CD4-positive, alpha-beta T cell treated with Interleukin-15 for 4 hours (primary cell): ENCODE measurements around the gene PLEK2.
"Not testable (repeated sequence)": the region's sequence is repeated elsewhere in the genome, so short reads cannot be mapped to it uniquely, and the experiment has no call there.

Experiments used
- DNase-seq: peaks from one replicate; pipeline ENCODE4 v3.0.0-alpha.2; 2020; ENCODE audit warnings: low spot score

Gene PLEK2

DNA sequence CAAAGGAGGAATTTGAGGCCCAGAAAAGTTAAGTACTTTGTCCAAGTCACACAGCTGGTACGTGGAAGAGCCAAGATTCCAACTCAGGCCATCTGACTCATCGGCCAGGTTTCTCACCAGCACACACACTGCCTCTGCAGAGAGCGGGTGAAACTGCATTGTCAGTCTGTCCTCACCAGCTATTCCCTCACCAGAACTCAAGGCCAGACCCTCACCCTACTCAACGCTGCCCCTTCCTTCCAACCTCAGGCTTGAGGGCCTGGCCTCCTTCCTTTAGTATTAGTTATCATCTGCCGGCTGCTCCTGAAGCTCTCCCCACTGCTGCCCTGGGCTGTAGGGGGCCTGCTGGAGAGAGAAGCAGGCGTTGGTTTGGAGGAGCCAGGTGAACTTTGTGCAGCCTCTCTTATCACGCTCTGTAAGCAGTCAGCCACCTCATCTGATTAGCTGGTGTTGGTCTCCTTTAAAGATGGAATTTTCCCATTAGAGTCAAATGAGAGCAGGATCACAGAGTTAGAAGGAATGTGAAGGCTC lies 16.6 kb upstream of the PLEK2 start:
- DNase-seq, result no peak

DNA sequence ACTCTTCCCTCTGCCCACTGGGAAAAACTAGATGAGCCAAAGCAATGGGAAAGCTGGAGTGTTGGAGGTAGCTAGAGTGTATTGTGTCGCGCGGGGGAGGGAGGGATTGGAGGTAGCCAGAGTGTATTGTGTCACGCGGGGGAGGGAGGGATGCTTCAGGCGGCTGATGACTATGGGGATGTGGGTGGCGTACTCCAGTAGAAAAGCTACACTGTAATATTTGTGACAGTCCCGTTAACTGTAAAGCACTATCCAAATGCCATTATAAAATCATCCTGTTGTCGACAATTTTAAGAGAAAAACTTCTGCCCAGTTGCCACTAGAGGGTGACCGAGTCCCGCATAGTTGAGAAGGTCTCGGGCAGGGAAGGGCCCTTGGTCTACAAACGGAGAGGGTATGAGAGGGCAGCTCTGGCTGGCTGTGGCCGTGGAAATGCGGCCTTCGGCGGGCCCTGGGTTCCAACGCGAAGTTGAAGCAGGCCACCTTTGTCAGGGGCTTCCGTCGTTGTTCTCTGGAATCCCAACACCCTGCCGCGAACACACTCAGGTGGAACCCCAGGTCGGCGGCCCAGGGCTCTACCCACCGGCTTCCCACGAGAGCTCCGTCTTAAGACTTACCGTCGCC lies 15.1 kb upstream of the PLEK2 start:
- DNase-seq, result peak; percentile 76

DNA sequence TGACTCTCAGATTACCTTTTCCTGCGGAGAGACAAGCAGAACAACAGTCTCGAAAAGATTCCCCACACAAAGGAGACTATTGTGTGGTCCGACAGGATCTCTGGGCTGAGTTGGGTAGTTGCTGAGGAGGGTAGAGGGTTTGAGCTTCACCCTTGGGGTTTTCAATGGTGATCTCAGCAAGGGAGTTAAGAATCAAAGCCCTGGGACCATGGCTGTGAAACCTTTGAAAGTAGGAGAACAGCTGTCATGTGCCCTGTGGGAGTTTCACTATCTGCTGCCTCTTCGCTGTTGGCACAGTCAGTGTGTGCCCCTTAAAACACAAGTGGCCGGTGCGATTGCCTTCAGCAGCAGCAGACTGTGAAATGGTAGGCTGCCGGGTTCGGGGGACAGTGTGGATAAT lies 14.2 kb upstream of the PLEK2 start:
- no peak for DNase-seq

DNA sequence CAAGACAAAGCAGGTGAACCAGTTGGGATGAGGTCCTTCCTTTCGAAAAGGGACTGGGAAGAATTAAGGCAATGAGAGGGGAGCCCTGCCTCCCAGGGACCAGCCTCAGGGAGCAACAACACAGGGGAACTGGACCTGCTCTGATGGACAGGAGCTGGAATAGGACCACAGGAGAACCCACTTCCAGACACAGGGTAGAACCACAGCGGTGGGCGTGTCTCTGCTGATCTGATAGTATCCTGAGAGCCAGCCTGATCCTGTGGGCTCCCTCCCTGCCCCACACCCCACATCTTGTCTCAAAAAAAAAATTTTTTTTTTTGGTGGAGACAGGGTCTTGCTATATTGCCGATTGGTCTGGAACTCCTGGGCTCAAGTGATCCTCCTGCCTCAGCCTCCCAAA lies 13.6 kb upstream of the PLEK2 start:
- DNase-seq, result no peak

DNA sequence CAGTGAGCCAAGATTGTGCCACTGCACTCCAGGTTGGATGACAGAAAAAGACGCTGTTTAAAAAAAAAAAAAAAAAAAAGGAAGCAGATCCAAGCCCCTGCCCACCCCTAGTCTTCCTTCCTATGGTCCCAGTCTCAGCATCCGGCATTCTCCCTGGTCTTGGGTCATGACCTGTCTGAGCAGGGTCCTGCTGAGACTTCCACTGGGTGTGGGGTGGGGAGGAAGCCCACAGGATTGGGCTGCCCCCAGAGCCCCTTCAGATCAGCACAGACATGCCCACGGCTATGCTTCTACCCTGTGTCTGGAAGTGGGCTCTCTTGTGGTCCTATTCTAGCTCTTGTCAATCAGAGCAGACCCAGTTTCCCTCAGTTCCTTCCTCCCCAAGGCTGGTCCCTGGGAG lies 12.6 kb upstream of the PLEK2 start:
- no peak for DNase-seq

DNA sequence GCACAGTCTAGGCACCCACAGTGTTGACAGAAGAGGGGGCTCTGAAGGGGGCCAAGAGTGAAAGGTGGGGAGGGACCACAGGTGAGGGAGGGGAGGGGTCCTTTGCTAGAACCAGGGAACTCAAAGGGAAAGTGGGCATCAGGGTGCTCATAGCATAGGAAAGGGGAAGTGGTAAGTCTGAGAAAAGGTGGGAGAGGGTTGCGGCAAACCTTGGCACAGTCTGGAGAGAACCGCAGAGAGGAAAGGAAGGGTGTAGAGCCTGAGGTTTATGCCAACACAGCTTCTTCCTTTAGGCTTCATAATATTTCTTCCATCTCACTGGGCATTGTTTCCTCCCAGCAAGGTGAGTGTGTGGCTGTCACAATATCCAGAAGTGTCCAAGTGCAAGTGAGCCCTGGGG lies 11.5 kb upstream of the PLEK2 start:
- DNase-seq, result no peak

DNA sequence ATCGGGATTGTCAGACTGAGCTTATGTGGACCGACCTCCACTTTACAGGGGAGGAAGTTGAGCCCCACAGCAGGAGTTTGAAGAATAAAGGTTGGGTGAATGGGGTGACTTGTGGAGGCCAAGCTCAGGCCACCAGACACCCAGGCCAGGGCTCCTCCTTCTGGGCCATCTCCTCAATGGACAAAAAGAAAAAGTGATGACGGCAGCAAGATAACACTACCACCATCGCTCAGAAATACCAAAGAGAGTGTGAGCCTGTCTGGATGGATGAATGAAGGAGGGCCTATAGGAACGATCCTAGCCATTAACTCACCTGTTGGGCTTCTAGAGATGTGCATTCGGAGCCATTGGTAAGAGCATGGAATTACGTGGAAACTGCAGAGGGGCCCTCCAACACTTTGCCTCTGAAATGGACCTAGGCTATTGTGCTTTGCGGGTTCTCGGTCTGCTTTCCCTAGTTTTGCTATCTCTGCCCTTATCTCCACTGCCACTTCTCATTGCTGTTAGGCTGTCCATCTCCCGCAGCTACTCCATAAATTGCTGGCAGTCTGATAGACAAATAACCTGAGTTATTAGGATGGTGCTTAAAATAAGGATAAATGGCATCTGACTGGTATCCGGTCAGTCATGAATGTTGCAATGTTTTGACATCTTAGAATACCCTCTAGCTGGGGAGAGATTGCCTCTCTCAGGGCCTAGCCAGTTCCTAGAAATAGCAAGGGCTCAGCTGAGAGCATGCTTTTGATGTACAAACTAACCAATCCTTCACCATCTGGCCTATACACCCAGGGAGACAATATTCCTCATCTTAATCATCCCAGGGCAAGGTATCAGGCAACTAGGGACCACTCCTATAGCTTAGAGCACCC lies 9.6 kb upstream of the PLEK2 start:
- no peak for DNase-seq

DNA sequence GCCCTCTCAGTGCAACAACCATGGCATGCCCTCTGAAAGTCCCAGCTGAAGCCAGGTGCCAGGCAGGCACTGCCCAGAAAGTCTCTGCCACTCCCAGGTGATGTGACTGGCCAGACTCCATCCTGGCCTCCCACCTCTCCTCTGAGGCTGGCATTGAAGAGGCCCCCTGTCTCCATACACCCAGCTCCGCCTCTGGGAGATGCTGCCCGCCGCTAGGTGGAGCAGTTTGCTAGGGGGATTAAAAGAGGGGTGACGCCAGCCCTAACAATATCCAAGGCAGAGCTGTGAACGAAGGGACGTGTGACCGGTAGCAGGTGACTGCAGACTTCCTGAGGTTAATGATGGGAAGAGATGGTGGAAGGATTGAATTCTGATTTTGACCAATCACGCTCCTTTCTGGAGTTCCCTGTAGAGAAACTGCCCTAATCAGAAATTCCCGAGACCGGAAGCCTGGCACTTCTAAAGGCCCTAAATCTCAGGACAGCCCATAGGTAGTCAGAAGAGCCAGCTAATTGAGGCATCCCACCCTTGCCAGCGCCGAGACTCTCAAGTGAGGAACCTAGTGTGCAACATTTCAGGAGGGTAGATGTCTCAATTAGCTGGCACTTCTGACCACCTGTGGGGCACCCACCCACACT lies 8.3 kb upstream of the PLEK2 start:
- peak; percentile 18 for DNase-seq

DNA sequence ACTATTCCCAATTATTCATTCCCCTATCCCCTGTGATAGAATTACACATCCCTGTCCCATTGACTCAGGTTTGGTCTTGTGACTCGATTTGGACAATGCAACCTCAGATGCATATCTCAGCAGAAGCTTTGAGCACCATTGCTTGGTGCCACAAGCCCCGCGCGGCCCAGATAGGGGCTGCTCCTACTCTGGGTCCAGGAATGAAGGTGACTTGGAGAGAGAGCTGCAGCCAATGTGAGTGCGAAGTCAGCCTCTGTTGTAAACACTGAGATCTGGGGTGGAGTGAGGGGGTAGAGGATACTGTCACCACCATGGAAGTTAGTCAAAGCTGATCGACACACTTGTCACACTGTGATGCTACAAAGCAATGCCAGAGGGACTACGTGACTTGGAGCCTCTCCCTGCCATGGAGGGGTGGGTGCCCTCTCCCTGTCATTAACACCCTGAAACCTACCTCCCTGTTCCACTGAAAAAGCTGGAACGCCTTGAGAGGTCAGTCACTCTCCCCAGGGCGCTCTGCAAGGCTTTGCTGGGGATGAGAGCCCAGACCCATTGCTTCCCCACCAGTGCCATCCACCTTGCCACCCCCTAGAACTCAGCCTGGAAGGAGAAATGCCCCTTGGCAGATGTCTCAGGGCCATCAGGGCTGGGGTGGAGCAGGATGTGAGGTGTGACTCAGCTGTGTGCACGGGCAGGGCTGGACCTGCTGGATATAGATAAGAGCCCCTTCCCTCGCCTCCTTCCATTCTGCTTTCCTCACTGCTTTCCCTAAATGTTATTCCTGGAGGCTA lies 6.6 kb upstream of the PLEK2 start:
- no peak for DNase-seq

DNA sequence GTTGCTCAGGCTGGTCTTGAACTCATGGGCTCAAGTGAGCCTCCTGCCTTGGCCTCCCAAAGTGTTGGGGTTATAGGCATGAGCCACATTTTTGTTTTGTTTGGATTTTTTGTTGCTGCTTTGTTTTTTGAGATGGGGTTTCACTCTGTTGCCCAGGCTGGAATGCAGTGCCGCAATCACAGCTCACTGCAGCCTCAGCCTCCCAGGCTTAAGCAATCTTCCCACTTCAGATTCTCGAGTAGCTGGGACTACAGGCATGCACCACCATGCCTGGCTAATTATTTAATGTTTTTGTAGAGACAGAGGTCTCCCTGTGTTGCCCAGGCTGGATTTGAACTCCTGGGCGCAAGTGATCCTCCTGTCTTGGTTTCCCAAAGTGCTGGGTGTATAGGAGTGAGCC lies 5.7 kb upstream of the PLEK2 start:
- no peak for DNase-seq

DNA sequence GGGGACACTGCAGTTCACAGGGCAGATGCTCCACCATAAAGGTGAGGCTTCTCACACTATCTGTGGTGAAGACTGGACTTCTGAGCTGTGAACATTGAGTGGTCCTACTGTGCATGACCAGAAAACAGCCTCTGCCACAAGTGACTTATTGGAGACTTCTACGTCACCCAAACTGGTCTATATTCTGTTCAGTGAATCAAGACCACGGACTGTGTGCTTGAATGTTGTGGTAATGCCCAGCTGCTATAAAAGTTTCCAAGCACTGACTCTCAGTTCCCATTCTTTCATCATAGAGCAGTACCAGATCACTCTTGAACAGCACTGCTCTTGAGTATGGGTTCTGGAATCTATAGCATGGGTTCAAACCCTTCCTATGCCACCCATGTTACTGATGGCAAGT lies 4.8 kb upstream of the PLEK2 start:
- no peak for DNase-seq

DNA sequence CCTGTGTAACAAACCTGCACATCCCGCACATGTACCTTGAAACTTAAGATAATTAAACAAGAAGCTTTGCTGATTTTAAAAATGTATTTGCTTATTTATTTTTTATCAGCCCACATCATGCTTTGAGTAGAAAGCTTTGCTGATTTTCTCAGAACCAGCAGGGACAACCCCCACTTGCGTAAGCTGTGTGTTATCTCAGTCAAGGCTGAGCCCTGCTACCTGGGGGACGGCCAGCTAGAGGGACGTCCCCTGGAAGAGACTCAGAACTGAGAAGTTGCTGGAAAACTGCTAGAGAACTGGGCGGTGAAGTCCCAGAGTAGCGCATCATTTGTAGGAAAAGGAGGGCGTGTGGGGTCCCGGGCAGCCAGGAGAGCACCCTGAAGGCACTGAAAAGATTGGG lies 4.1 kb upstream of the PLEK2 start:
- DNase-seq, result no peak

DNA sequence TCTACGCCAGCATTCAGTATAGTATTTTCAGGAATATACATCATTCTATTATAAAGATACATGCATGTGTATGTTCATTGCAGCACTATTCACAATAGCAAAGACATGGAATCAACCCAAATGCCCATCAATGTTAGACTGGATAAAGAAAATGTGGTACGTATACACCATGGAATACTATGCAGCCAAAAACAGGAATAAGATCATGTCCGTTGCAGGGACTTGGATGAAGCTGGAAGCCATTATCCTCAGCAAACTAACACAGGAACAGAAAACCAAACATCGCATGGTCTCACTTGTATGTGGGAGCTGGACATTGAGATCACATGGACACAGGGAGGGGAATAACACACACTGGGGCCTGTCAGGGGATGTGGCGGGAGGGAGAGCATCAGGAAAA lies 3.6 kb upstream of the PLEK2 start:
- not testable (repeated sequence) for DNase-seq

DNA sequence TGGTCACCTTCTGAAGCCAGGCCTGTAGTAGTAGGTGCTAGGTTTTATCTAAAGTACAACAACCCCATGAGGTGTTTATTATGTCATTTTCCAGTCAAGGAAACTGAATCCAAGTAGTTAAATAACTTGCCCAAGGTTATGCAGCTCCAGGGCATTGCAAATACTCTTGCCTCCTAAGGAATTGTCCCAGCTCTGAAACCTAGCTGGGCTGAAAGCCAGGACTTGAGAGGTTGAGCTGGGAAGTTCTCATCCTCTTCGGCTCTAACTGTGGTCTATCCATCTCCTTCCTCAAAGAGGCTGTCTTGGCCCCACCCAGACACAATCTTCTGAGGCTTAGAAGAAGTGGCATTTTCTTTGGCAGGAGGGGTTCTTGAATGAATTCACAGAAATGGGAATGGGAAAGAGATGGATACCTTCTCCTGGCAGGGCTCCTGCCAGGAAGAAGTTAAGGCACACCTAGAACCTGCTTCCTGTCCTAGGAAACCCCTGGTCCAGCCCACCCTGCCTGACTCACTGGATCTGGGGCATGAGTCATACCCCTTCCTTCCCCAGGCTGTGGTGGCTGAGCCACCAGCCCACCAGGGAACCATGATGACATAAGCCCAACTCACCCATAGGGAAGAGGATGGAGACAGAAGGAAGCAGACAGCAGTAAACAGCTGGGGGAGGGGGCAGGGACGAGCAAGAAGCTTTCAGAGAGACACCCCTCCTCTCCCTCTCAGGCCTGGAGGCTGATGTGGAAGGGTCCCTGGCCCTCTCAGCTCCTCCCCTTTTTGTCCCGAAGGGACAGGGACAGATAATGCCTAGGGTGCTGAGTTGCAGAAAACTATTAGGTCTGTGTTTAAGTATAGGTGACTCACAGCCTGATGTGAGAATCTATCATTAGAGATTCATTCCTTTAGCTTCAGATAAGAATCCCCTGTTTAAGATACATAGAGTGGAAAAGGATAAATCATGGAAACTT lies 2.1 kb upstream of the PLEK2 start:
- DNase-seq, result peak; percentile 31

DNA sequence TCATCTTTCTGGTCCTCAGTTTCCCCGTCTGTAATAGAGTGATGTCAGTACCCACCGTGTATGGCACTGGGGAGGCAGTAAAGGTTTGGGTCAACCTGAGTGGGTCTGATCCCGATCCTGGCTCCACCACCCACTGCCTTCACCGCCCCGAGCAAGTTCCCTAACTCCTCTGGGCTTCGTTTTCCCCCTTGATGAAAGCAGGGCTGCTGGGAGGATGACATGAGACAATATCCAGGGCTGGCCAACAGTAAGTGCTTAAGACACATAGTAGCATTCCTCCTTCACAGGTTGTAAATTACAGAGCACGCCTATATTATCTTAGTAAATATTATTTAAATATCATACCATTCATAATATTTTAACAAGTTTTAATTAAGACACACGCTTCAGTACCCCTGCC lies 595 bp downstream of the PLEK2 start:
- no peak for DNase-seq

DNA sequence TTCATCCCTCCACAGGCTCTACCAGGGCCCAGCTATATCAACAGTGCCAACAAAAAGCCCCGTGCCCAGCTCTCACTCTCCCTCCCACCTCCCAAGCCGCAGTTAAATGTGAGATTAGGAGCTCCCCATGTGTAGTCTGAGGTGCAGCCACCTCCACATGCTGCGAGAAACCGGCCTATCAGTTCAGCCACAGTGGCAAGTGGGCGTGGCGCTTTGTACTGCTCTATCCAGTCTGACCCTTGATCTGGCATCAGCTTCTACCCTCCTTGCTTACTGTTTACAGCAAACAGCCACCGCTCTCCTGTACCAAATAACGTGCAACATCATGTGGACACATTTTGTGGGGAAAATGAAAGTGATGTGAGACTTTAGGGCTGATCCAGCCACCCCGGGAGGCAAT lies 1.7 kb downstream of the PLEK2 start:
- no peak for DNase-seq

DNA sequence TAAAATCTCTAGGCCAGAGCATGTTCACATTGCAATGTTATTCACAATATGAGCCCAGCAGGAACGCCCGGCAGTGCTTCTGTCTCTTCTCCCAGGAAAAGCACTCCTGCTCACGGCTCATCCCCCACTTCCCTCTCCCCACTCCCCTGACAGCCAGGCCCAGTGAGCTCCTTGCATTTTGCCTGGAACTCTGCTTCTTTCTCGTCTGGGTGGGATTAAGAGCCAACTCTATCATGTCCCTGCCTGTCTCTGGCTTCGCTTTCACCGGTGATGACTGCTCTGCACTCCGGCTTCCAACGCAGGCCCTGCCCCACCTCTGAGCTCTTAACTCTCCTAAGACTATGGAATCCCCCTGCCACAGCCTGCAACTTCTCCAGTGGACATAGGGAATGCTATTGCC lies 2.5 kb downstream of the PLEK2 start:
- DNase-seq, result no peak

DNA sequence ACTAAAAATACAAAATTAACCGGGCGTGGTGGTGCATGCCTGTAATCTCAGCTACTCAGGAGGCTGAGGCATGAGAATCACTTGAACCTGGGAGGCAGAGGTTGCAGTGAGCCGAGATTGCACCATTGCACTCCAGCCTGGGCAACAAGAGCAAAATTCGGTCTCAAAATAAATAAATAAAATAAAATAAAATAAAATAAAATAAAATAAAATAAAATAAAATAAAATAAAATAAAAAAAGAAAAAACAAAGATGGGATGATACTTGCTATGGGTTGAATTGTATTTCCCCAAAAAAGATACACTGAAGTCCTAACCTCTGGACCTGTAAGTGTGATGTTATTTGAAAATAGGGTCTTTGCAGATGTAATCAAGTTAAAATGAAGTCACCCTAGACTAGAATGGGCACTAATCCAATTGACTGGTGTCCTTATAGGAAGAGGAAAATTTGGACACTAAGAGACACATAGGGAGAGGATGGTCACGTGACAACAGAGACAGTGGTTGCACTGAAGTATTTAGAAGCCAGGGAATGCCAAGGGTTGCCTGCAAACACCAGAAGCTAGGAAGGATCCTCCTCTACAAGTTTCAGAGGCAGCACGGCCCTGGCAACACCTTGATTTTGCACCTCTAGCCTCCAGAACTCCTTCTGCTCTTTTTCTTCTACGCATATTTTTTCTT lies 3.7 kb downstream of the PLEK2 start:
- DNase-seq, result not testable (repeated sequence)

DNA sequence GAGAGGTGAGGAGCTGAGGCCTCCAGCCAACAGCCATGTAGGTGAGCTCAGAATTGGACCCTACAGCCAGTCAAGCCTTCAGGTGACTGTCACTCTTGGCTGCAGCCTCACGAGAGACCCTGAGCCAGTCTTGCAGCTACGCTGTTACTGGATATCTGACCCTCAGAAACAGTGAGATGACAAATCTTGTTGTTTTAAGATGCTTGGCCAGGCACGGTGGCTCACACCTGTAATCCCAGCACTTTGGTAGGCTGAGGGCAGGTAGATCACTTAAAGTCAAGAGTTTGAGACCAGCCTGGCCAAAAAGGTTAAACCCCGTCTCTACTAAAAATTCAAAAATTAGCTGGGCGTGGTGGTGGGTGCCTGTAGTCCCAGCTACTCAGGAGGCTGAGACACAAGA lies 6.2 kb downstream of the PLEK2 start:
- no peak for DNase-seq

DNA sequence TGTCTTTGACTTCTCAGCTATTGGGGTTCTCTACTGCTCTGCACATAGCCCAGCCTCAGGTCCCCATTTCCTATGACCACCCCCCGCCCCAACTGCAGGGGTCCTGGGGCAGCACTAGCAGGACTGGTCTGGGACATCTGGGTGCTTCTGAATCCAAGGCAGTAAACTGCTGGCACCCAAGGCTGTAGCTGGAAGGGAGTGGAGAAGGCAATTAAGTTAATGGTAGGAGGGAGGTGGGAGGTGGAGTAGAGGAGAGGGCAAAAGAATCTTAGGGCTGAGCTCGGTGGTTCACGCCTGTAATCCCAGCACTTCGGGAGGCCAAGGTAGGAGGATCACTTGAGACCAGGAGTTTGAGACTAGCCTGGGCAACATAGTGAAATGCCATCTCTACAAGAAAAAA lies 11.5 kb downstream of the PLEK2 start:
- DNase-seq, result no peak

DNA sequence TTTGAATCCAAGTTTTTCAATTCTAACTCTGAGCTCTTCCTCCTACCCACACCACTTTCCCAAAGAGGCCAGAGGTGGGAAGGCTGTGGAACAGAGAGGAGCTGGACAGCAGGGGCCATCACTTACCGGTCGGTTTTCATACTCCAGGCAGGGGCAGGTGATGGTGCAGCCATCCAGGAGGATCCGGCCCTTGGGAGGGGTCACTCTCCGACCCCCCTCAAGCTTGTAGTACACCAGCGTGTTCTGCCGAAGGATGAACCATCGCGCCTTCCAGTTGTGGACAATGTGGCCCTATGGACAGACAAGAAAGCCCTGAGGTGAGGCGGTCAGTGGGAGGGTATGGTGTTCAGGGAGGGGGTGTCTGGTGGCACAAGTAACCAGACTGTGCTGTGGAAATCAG lies 14.4 kb downstream of the PLEK2 start:
- no peak for DNase-seq
